GM10847 (cell line): Measurements from ENCODE around the gene OR2A14.

Source experiments
- POLR2A ChIP-seq: IDR thresholded peaks from 2 replicates; pipeline ENCODE4 v1.6.1; 2011; ENCODE audit not compliant: insufficient read length; ENCODE audit errors: extremely low read depth

OR2A14 gene

GRCh38 chr7:144134116-144134515, 11.1 kb downstream of the OR2A14 start:
- no peak for TF ChIP-seq POLR2A

GRCh38 chr7:144137501-144137900, 14.5 kb downstream of the OR2A14 start:
- TF ChIP-seq POLR2A = no peak

DNA sequence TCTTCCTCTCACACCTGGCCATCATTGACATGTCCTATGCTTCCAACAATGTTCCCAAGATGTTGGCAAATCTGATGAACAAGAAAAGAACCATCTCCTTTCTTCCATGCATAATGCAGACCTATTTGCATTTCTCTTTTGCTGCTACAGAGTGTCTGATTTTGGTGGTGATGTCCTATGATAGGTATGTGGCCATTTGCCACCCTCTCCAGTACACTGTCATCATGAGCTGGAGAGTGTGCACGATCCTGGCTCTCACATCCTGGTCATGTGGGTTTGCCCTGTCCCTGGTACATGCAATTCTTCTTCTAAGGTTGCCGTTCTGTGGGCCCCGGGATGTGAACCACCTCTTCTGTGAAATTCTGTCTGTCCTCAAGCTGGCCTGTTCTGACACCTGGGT, 19.2 kb downstream of the OR2A14 start:
- TF ChIP-seq POLR2A = no peak

GRCh38 chr7:144144426-144144825, 21.4 kb downstream of the OR2A14 start:
- TF ChIP-seq POLR2A = no peak

DNA sequence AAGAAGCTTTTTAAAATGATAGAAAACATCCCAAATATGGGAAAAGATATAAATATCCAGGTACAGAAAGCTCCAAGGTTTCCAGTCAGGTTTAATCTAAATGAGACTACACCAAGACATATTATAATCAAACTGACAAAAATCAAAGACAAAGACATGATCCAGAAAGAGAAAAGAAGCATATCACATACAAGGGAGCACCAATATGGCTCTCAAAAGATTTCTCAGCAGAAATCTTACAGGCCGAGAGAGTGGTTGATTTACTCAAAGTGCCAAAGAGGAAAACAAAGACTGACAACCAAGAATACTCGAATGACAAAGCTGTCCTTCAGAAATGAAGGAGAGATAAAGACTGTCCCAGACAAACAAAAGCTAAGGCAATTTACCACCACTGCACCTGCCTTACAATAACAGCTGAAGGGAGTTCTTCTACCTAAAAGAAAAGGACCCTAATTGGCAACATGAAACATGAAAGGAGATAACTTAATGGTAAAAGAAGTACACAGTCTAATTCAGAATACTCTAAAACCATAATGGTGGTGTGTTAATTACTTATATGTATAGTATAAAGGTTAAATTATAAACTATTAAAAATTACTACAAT, 25.4 kb downstream of the OR2A14 start:
- no peak for TF ChIP-seq POLR2A

DNA sequence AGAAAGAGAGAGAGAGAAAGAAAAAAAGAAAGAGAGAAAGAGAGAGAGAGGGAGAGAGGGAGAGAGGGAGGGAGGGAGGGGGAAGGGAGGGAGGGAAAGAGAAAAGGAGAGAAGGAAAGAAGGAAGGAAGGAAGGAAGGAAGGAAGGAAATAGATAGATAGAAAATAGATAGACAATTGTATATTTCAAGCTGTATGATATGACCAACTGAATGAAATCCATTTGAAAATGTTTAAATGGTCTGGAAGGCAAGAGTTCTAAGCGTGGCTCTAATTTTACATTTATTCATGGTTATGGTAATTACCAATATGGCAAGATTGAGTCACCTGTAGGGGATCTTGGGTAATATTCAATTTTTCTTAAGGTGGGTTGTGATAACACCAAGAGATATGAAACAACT, 35.9 kb downstream of the OR2A14 start:
- TF ChIP-seq POLR2A = no peak

DNA sequence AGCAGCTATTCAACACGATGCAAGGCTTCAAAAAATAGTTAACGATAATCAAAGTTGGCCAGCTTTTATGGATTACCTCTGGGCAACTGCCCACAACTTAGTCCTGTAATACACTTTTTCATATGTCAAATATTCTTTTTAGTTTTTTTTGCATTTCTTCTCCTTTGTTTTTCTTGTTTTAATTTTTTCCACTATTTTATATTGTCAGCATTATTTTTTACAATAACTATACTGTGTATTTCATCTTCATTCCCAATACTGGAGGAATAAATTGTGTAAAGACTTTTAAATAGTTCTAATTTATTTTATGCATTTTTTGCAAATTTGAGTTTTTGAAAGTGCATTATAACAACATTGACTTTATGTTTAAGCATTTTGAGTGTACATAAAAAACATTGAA, 41.8 kb downstream of the OR2A14 start:
- no peak for TF ChIP-seq POLR2A

DNA sequence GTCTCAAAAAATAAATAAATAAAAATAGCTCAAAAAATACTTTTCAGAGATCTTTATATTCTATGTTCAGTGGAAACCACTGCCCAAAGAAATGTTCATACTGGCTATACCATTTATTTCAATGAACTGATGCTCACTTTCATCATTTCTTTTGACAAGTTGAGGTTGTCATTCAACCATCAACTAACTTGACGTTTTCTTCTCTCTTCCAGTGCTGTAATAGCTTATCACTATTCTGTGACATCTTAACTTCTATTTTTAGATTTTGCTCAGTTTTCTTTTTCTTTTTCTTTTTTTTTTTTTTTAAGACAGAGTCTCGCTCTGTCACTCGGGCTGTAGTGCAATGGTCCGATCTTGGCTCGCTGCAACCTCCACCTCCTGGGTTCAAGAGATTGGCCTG, 51.6 kb downstream of the OR2A14 start:
- no peak for TF ChIP-seq POLR2A
